HG03196 (cell line): ENCODE data around the gene CLCNKB.
"Not testable (repeated sequence)": the region's sequence is repeated elsewhere in the genome, so short reads cannot be mapped to it uniquely, and the experiment has no call there.

Source experiments
- ATAC-seq: cut with Tn5 transposase; IDR thresholded peaks from one replicate; pipeline ENCODE4 v1.9.1; 2021; ENCODE audit not compliant: unreplicated experiment

The CLCNKB gene

DNA sequence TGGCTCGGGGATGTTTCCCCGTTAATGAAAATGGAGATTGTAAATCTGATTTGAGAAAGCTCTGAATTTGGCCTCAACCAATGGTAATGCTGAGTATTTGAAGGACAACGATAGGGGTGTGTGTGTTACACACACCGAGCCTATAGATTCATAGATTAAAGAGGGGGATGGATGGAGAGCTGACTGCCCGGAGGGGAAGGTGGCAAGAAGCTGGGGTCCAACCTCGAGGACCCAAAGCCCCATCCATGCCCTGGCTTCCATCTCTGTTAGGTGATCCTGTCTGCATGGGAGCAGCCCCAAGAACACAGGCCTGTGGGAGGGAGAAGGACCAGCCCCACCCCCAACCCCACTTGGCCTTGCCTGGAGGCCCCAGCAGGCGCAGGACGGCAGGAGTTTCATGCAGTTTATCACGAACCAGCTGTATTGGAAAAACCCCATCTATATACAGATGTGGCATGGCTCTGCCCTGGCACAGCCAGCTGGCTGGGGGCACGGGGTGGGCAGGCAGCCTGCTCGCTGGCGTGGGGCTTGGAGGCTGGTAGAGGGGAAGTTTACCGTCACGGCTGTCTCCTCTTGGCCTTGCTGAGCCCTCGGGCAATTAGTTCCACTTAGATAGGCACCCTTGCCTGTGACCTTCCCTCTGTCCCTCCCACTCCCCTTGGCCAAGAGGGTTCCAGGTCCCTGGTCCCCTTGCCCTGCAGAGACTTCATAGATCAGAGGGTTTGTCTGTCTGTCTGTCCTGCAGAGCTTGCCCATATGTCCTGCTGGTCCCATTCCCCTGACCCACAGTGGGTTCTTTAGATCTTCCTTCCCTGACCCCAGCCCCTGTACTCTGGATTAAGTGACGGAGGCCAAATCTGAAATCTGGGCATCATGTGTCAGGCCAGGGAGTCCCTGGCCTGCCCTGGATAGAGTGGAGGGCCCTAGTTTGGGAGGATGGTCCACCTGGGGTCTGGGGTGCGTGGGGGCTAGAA is 28.8 kb upstream of the CLCNKB start:
- ATAC-seq, result no peak

DNA sequence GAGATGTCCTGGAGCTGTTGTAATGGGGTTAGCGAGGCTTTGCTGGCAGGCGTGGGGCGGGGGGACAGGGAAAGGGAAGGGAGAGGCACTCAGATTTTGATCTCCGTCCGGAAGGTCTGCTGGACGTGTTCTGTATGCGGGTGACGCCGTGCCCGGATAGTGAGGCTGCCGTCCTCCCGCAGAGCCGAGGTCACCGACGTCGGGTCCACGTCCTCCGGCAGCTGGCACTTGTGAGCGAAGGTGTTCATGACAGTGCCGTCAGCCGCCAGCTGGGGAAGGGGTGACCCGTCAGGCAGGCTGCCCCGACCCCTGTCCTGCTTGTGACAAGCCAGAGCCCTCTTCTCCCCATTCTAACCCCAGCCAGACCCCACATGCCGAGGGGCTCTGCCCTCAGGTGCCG is 28.1 kb upstream of the CLCNKB start:
- ATAC-seq, result no peak

DNA sequence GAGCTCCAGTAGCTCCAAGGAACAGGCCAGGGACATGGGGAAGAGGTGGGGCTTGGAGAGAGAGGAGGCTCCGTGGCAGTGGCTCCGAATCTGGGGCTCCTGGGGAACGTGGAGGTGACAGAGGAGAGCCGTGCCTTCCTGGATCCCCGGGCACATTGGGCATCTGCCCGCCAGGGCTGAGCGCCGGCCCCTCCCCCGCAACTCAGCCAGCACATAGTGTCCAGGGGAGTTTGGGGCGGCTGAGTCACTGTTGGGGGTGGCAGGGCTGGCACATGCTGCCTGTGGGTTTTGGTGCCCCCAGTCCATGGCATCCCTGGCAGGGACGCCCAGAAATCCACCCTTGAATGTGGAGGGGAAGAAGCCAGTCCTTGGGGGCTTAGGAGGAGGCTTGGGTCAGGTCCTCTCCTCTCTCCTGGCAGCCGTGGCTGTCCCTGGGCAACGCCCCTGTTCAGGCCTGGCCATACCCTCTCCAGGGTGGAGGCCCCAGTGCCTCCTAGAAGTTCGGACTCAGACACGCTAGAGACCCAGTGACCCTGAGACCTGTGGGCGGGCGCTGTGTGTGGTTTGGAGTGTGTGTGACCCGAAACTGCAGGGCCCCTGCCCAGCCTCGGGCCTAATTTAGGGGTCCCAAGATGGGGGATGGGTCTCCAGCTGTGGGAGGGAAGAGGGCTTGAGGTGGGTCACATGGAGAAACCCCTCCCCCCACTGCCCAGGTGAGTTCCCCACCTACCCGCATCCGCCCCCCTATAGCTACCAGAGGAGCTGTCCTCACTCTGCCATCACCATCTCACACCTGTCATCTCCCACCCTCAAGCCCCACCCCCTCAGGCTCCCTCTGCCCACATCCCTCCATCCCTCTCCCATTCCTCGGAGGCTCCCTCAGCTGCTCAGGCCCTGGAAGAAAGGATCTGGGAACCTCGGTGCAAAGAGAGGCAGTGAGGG is 27.4 kb upstream of the CLCNKB start:
- no peak for ATAC-seq

DNA sequence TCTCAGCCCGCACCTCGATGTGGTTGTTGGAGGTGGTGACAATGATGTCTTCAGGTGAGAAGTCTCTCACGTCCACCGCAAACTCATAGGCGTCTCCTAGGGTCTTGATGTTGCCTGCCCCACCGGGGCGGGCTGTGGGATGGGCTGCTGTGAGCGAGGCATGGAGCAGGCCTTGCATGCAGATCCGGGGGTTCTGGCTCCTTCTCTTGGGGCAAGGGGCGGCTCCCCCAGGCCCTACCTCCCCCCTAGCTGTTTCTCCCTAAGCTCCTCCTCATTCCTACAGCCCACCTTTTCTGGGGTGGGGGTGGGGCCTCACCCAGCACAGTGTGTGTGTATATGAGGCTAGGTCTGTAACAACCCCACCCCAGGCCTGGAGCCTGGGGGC is 26.5 kb upstream of the CLCNKB start:
- no peak for ATAC-seq

DNA sequence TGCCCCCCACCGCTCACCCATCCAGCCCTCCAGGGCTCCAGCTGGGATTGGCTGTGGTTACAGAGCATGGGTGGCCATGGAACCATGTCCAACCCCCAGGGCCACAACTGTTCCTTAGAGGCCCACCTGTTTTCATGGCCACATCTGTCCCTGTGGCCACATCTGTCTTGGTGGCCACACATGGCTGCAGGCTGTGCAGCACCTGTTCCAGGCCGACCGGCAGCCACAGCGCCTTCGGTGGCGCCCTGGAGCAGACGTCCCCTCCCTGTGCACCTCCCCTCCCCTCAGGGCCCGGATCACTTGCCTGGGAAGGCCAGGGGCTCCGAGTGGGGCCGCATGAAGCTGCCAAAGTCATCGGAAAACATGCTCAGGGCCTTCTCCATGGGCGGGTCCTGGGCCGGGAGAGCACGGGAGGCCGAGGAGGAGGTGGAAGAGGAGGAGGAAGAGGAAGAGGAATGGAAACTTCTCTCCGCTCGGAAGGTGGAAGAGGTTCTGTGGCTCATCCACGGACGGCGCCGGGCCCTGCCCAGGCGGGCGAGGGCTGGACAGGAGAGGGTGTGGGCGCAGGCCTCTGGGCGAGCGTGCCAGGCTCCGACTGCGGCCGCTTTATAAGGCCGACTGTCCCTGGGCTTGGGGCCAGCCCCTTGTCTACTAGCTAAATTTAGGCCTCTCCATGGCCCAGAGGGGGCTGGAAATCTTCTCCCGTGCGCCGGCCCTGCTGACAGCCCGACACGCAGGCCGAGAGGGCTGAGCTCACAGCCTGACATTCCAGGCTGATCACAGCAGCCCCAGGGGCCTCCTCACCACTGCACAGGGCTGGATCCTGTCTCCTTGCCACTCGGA is 25.9 kb upstream of the CLCNKB start, which contains the start of gene HSPB7:
TSS of gene HSPB7 (minus strand) at position 583 of the 843 bp plus-strand sequence. CDS start at position 503, 80 bp downstream.
- ATAC-seq, result no peak

DNA sequence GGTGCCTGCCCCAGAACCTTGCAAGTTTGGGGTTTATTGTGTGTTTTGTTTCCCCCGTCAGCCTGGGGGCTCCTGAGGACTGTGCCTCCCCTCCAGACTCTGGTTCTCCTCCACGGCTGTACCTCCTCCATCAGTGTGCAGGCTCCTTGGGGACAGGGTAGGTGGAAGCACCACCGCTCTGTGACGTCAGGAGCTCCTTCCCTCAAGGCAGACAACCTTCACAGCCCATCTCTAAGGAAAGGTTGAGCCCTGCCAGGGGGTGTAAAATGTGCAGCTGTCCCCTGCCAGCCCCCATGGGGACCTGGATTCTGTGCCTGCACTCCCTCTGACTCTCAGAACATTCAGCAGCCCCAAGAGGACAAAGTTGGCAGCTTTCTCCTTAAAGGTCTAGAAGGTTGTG is 25.3 kb upstream of the CLCNKB start:
- ATAC-seq, result no peak

DNA sequence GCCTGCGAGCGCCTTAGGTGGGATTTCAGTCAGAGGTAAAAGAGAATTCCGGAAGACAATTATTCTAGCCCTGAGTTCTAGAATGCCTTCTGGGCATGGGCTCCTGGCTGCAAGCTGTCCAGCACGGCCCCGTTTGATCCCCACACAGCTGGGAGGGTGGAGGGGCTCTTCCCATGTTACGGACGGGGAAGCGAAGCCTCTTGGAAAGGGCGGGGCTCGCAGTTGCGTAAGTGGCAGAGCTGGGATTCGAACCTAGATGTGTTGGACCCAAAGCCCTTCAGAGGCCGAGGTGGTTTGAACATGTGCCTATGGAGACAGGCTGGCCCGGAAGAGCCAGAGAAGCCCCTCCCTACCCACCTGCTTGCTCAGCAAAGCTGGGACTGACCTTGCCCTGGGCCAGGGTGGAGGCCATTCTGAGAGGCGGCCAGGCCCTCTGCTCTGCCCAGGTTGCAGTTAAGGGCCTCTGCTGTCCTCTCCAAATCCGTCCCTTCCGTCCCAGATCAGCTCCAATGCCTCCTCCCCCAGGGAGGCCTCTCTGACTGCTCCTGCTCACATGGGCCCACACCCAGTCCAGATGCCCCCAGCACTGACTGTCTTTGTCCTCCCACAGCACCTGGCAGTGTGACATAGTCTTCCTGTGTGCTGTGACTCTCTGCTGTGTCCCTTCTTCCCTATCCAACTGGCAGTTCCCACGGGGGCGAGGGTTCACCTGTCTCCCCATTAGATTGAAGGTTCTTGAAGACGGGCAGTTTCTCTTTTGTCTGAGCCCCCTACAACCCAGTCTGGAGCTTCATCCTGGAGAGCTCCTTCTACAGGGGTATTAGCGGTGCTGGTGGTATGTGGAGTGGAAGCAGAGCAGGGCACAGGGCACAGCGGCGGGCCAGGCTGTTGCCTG is 24.6 kb upstream of the CLCNKB start:
- no peak for ATAC-seq

DNA sequence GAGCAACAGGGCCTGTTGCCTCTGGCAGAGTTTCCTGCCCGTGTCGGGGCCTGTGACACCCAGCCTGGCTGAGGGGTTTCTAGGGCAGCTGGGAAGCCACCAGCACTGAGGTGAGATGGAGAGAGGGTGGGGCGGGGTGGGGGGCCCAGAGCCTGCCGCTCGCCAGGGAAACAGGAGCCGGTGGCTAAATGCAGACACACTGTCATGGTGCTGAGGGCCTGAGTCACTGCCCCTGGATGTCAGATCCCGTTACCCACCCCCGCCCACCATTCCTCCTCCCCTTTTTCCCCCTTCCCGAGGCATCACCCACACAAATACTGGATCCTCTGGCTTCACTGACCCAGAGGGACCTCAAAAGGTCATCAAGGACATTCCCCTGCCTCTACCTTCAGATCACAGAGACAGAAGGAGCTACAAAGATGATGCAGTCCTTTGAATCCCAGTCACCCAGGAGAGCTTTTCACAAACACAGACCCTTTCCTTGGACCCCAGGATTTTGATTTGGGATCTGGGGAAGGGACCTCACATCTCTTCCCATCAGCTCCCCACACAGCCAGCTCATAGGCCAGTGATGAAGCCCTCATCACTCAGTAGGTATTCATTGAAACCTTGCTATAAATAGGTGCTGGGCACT is 23.8 kb upstream of the CLCNKB start:
- no peak for ATAC-seq

DNA sequence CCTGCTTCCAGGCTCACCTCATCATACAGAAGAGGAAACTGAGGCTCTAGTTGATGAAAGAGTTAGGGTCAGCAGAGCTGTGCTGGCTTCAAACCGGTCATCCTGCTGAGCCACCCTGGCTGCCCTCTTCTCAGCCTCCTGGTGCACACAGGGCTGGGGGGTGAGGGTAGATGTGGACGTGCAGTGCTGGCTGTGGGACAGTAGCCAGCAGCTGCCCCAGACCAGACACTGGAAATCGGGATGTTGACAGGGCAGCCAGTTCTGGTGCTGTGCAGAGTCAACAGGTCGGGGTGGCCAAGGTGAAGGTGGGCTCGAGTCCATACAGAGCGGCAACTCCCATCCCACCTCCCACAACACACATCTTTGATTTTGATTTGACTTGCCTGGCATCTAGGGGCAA is 23.3 kb upstream of the CLCNKB start:
- no peak for ATAC-seq

DNA sequence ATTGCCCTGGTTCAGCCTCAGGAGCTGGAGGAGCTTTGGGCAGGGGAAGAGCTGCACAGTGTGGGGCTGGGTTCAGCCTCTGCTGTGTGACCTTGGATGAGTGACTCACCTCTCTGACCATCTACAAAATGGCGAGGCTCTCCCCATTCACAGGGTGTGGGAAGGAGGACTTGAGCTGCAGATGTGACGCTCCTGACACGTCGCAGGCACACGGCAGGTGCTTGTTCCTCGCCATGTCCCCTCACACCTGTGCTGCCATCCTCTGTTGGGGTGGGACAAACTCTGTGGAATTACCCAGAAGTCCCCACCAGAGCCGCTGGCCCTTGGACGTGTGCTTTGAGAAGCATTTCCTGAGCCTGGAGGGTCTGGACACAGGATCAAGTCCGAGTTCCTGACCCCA is 22.7 kb upstream of the CLCNKB start:
- ATAC-seq, result not testable (repeated sequence)

DNA sequence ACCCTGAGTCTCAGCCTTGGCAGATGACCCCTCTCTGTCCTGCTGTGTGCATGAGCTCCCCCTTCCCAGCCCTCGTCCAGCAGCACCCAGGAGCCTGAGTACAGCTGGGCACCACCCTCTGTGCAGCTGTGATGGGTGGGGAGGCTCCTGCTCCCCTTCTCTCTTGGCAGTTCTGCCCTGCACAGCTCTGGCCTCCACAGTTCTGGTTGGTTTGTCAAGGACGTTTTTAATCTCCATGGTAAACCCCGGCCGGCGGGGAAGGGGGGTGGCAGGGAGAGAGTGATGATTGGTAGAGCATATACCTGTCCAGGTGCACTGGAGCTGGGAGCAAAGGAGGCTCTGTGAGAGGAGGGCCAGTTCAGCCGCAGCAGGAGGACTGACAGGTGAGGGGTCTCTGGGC is 21.9 kb upstream of the CLCNKB start, which contains the start of gene CLCNKA:
TSS of gene CLCNKA (plus strand) at position 356 of the 400 bp plus-strand sequence. CDS start 584 bp downstream, outside the sequence.
- no peak for ATAC-seq

DNA sequence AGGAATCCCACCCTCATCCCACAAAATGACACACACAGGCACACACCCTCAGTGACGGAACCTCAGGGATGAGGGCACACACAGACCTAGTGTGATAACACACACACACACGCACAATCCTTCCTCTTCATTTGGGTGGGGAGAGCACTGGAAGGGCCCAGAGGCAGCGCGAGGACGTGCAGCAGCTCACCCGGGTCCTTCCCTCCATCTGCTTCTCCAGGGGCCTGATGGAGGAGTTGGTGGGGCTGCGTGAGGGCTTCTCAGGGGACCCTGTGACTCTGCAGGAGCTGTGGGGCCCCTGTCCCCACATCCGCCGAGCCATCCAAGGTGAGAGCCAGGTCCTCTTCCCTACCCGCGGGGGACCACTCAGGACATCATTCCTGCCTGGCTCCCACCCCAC is 21.2 kb upstream of the CLCNKB start:
- ATAC-seq, result no peak

DNA sequence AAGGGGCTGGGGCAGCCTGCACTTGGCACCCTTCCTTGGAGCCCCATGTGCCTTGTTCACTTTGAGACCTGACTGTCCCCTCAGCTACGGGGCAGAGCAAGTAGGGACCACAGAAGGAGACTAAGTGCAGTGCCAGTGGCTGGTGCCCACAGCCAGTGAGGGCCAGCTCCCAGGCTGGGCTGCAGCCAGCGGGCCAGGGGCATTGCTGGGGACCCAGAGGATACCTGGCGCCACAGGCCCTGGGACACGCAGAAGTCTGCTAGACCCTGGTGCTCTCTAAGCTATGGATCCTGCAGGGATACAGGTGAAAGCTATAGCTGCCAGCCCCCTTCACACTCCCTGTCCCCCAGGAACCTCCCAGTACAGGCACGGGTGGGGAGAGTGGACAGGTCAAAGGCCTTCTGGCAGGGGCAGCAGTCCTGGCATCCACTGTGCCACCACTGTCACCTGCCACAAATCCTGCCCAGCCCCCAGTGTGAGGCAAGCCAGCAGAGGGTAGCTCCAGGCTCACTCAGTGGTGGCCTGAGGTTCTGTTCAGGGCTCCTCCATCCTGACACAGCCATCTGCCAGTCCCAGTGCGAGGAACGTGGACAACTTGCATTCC is 20.4 kb upstream of the CLCNKB start:
- ATAC-seq, result no peak

DNA sequence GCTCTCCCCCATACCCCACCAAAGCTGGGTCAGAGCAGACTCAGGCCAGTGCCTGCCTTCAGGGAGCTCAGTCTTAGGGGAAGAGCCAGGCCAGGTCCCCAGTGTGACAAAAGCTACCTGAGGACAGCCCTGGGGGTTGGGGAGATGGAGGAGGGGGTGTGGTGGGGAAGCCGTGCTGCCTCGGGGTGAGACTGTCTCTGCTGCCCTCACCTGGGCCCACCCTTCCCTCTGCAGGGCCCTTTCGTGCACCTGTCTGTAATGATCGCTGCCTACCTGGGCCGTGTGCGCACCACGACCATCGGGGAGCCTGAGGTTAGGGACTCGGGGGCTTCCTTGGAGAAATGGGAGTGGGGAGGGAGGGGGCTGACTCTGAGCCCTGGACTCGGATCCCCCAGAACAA is 17.3 kb upstream of the CLCNKB start:
- ATAC-seq, result not testable (repeated sequence)

DNA sequence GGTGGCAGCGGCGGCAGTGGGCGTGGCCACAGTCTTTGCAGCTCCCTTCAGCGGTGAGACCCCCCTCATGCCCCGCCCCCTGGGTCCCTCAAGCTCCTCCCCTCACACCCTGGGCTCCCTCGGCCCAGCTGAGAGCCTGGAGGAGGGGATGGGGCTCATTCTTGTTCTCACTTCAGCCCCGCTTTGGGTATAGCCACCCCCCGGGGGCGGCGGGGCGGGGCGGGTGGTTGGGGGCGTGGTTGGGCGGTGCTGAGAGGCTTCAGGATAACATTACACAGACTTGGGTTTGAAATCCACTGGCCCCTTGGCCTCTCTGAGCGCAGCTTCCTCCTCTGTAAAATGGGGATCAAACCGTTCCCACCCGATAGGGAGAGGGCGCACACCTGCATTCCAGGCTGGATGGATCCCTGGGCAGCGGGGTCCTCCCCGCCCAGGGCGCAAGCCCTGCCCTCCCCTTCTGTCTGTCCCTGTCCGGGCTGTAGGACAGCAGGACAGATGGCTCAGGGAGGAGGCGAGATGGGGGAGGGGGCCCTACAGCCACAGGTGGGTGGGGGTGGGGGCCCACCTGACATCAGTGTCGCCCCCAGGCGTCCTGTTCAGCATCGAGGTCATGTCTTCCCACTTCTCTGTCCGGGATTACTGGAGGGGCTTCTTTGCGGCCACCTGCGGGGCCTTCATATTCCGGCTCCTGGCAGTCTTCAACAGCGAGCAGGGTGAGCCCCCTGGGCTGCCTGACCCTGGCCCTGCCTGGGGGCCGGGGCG is 16.7 kb upstream of the CLCNKB start:
- ATAC-seq, result no peak

DNA sequence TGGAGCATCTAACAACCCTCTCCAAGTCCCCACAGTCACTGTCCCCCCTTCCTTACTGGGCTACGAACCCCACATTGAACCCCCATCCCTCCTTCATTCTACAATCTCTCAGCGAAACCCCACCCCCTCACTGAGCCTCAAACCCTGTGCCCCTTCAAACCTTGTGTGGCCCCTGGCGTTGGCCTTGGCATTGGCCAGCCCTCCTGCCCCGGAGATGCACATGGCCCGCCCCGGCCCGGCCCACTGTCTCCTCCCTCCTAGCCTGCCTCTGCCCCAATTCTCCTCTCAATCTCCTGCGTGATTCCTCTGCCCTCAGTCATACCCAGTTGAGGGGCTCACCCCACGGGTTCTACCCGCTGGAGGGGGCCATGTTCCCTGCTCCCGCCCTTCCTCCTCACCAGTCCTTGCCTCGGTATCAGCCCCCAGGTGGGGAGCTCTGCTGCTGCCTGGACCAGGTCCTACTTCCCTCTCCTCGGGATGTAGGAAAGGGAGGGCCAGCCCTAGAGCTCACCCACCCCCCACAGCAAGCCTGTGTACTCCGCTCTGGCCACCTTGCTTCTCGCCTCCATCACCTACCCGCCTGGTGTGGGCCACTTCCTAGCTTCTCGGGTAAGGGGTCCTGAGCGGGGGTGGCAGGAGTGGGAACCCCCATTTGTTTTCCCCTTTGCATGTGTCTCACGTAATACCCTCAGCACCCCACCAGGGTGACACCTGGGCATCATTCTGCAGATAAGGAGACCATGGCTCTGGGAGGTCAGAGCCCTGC is 15.2 kb upstream of the CLCNKB start:
- no peak for ATAC-seq

DNA sequence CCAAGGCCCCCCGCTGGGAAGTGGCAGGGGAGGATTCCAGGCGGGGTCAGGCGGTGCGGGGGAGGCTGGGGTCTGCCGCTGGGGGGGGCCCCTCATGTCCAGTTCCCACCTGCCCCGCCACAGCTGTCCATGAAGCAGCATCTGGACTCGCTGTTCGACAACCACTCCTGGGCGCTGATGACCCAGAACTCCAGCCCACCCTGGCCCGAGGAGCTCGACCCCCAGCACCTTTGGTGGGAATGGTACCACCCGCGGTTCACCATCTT is 14.6 kb upstream of the CLCNKB start:
- not testable (repeated sequence) for ATAC-seq
